ENCODE results near the gene GPR35.

GPR35 gene

GRCh38 chr2:240589850-240590525 is 35.3 kb upstream of the GPR35 start:
- DNase-seq = no peak

DNA sequence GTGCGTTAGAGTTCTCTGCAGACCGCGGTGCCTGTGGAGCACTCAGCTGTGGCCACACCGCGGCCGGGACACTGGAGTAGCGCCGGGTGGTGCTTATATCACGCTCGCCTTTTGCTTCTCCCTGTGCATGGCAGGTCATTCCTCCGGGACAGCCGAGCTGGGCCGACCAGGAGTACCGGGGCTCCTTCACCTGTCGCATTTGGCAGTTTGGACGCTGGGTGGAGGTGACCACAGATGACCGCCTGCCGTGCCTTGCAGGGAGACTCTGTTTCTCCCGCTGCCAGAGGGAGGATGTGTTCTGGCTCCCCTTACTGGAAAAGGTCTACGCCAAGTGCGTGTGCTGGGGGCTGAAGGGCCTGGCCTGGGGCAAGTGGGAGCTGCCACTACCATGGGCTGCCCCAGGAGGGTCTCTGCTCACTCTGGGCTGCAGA is 34.6 kb upstream of the GPR35 start:
- DNase-seq = no peak

GRCh38 chr2:240591226-240591625 is 34.1 kb upstream of the GPR35 start:
- DNase-seq = no peak

DNA sequence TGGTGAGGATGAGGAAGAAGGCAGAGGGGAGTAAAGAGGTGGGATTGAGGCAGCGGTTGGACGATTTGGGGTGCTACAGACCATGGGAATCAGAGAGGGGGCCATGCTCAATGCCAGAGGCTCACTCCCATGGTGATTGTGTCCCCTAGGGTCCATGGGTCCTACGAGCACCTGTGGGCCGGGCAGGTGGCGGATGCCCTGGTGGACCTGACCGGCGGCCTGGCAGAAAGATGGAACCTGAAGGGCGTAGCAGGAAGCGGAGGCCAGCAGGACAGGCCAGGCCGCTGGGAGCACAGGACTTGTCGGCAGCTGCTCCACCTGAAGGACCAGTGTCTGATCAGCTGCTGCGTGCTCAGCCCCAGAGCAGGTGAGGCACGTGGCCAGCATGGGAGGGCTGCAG is 33.5 kb upstream of the GPR35 start:
- no peak for DNase-seq

GRCh38 chr2:240593026-240593702 is 32.1 kb upstream of the GPR35 start:
- DNase-seq = no peak

DNA sequence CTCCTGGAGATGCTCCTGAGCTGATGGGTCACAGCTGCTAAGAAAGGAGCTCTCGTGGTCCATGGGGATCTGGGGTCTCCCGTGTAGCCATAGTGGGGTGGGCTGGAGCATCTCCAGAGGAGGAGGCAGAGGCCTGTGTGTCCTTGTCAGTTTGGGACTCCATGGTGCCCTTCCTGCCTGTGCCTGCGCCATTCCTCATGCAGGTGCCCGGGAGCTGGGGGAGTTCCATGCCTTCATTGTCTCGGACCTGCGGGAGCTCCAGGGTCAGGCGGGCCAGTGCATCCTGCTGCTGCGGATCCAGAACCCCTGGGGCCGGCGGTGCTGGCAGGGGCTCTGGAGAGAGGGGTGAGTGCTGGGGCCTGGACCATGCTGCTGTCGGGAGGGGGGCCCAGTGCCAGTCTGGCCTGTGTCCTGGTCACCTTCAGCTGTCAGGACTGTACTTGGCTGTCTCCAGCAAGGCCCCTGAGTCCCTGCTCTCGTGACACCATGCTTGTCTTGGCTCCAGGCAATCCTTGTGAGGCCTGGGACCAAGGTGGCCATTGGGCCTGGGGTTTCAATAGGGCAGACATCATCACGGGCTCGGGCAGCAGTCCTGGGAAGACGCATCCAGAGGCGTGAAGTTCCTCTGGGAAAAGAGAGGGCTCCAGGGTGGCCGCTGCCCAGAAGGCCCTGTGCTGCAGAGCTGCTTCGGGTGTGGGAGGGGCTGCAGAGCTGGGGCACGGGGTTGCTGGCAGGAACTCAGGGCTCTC is 31.4 kb upstream of the GPR35 start:
- DNase-seq = no peak

- DNase-seq = no peak
Measured at GRCh38 chr2:240594511-240595380, 30.5 kb upstream of the GPR35 start.

- no peak for DNase-seq
Measured at GRCh38 chr2:240595381-240596079, 29.8 kb upstream of the GPR35 start.

DNA sequence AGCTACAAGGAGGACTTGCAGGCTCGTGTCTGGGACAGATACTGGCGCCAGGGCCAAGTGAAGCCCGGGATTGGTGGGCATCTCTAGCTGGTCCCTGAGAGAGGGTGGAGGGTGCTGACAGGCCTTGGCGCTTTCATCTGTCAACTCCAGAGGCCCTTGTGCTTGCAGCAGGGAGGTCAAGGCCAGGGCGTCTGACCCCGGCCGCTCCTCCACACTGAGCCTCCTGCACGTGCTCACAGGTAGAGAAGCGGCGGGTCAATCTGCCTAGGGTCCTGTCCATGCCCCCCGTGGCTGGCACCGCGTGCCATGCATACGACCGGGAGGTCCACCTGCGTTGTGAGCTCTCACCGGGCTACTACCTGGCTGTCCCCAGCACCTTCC is 29.2 kb upstream of the GPR35 start:
- no peak for DNase-seq

GRCh38 chr2:240596491-240596931 is 28.8 kb upstream of the GPR35 start:
- no peak for DNase-seq

DNA sequence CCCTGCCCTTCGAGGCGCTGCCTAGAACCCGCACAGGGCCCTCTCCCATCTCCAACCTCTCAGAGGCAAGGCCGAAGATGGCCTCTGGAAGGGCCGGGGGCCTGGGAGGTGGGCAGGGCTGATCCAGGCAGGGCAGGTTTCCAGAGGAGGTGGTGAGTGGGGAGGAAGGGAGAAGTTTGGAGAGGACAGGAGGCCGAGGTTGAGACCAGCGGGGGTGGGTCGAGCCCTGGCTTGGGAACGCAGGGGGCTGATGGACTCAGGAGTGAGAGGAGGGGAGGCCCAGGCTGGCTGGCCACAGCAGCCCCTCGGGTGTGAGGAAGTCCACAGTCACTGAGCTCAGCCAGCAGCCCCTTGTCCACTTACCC is 28.2 kb upstream of the GPR35 start:
- DNase-seq = no peak

DNA sequence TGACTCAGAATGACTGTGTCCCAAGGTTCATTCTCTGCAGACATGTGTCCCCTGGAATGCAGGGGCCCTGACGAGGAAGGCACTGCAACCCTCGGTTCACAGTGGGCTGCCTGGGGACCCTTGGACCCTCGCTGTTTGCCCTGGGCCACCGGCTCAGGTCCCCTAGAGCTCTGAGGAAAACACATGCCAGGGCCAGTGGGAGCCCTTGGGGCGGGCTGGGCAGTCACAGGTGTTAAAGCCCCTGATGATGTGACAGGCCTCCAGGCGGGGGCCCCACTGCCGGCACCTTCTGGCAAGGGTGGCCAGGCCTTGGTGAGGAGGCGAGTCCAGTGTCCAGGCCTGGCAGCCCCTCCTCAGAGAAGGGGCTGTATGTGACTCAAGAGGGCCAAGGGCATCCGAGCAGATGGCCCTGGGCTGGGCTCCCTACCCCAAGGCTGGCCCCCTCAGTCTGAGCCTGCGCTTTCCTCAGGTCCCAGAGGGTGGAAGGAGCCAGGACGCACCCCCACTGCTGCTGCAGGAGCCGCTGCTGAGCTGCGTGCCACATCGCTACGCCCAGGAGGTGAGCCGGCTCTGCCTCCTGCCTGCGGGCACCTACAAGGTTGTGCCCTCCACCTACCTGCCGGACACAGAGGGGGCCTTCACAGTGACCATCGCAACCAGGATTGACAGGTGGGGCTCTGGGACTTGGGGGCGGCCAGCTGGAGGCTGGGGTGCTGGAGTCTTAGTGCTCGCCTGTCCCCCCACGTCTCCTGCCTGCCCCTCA is 27.7 kb upstream of the GPR35 start:
- DNase-seq = no peak

GRCh38 chr2:240598311-240598911 is 26.9 kb upstream of the GPR35 start:
- no peak for DNase-seq

GRCh38 chr2:240599141-240599583 is 26.1 kb upstream of the GPR35 start:
- no peak for DNase-seq

- no peak for DNase-seq
Measured at GRCh38 chr2:240600451-240600961, 24.8 kb upstream of the GPR35 start.

DNA sequence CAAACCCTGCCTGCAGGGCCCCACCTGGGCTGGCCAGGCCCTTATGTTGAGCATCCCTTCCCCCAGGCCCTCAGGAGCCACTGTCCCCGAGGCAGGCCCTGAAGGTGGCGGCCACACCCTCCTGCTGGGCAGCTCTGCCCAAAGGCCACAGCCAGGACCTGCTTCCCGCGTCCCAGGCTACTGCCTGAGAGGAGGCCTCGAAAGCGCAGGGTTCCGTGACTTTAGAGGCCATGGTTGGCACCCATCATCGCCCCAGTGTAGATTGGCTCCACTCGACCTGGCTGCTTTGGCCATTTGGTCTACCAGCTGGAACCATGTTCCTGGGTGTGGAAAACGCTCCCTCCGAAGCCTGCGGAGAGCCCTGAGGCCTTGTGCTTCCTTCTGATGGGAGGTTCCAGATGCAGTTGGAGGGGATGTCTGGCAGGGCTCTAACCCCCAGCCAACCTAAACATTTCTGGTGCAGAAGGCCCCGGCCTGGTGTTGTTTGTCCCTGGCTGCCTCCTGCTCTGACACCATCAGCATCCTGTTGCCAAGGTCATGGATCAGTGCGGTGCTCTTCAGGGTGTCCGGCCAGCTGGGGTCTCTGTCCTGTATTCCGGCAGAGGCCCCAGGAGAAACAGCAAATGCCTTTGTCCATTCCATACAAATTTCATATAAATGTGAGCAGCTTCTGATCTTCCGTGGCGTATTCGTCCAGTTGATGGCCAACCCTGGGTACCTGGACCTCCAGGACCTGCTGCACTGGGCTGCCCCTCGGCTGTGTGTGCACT is 24.0 kb upstream of the GPR35 start:
- DNase-seq = no peak

GRCh38 chr2:240601831-240602160 is 23.5 kb upstream of the GPR35 start:
- no peak for DNase-seq

DNA sequence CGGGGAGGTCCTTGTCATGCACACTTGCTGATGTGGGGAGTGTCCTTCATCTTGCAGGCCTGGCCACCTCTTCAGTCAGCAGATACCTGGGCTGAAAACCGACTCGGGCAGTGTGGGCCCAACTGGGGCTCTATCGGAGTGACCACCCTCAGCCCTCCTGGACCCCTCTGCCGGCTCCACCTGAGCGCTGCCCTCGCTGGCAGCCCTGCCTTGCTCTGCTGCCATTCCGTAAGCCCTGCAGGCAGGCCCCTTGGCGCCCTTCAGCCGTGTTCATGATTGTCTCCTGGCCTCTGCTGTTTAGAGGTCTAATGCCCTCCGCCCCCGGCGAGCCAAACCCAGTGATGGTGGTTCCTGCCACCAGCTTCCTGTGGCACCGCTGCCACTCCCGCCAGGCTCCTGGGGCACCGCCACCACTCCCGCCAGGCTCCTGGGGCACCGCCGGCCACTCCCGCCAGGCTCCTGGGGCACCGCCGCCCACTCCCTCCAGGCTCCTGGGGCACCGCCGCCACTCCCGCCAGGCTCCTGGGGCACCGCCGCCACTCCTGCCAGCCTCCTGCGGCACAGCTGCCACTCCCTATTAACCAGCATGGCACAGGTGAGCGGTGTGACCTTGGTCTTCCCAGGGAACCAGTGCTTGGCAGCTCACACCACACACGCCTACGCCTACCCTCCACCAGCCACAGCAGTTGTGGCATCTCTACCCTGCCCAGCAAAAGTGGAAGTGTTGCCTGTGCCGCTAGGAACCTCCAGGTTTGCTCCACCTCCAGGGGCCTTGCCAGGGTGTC is 22.8 kb upstream of the GPR35 start:
- DNase-seq = no peak

GRCh38 chr2:240603081-240603835 is 22.0 kb upstream of the GPR35 start:
- no peak for DNase-seq

Data from NCI-H1105 (cell line).